Middle frontal gyrus (tissue), 1 donor: ENCODE data around the gene TJP2.

Source experiments
- DNase-seq: peaks from one replicate; pipeline ENCODE4 v3.0.0-alpha.2; 2015; ENCODE audit warnings: low spot score; ENCODE audit errors: extremely low spot score

The TJP2 gene

GRCh38 chr9:69229367-69229766, 55.3 kb downstream of the TJP2 start:
- DNase-seq: no peak

GRCh38 chr9:69232135-69232534, 58.1 kb downstream of the TJP2 start:
- no peak for DNase-seq

- DNase-seq: no peak
Measured at GRCh38 chr9:69234683-69235082, 60.6 kb downstream of the TJP2 start.

- no peak for DNase-seq
Measured at GRCh38 chr9:69236188-69236587, 62.1 kb downstream of the TJP2 start.

- DNase-seq: no peak
Measured at GRCh38 chr9:69237702-69238295, 63.7 kb downstream of the TJP2 start.

GRCh38 chr9:69243116-69243515, 69.0 kb downstream of the TJP2 start:
- DNase-seq: no peak

- DNase-seq: no peak
Measured at GRCh38 chr9:69246629-69247028, 72.6 kb downstream of the TJP2 start.

GRCh38 chr9:69248005-69248404, 73.9 kb downstream of the TJP2 start:
- DNase-seq: no peak

GRCh38 chr9:69249337-69249736, 75.3 kb downstream of the TJP2 start:
- DNase-seq: no peak

GRCh38 chr9:69250681-69251080, 76.6 kb downstream of the TJP2 start:
- no peak for DNase-seq

GRCh38 chr9:69252436-69252835, 78.4 kb downstream of the TJP2 start:
- no peak for DNase-seq

GRCh38 chr9:69253057-69253456, 79.0 kb downstream of the TJP2 start:
- DNase-seq: no peak

- peak; percentile 26 for DNase-seq
Measured at GRCh38 chr9:69254223-69254622, 80.1 kb downstream of the TJP2 start.

GRCh38 chr9:69255591-69255990, 81.5 kb downstream of the TJP2 start:
- no peak for DNase-seq

GRCh38 chr9:69258551-69258950, 84.5 kb downstream of the TJP2 start:
- no peak for DNase-seq

GRCh38 chr9:69260161-69260560, 86.1 kb downstream of the TJP2 start:
- no peak for DNase-seq

- no peak for DNase-seq
Measured at GRCh38 chr9:69261636-69262035, 87.6 kb downstream of the TJP2 start.

GRCh38 chr9:69264526-69264925, 90.4 kb downstream of the TJP2 start:
- no peak for DNase-seq

- no peak for DNase-seq
Measured at GRCh38 chr9:69265891-69266290, 91.8 kb downstream of the TJP2 start.

- DNase-seq: no peak
Measured at GRCh38 chr9:69272212-69272611, 98.1 kb downstream of the TJP2 start.

- DNase-seq: no peak
Measured at GRCh38 chr9:69273161-69273560, 99.1 kb downstream of the TJP2 start.

GRCh38 chr9:69276775-69277174, 102.7 kb downstream of the TJP2 start:
- no peak for DNase-seq

GRCh38 chr9:69279084-69279731, 105.1 kb downstream of the TJP2 start:
- no peak for DNase-seq
